GM21526 (cell line): ENCODE measurements around the gene MOCOS.
"Not testable (repeated sequence)": the region's sequence is repeated elsewhere in the genome, so short reads cannot be mapped to it uniquely, and the experiment has no call there.

Experiments
- ATAC-seq: cut with Tn5 transposase; IDR thresholded peaks from one replicate; pipeline ENCODE4 v1.9.1; 2021; ENCODE audit warnings: moderate library complexity; ENCODE audit not compliant: unreplicated experiment, low FRiP score

MOCOS gene

DNA sequence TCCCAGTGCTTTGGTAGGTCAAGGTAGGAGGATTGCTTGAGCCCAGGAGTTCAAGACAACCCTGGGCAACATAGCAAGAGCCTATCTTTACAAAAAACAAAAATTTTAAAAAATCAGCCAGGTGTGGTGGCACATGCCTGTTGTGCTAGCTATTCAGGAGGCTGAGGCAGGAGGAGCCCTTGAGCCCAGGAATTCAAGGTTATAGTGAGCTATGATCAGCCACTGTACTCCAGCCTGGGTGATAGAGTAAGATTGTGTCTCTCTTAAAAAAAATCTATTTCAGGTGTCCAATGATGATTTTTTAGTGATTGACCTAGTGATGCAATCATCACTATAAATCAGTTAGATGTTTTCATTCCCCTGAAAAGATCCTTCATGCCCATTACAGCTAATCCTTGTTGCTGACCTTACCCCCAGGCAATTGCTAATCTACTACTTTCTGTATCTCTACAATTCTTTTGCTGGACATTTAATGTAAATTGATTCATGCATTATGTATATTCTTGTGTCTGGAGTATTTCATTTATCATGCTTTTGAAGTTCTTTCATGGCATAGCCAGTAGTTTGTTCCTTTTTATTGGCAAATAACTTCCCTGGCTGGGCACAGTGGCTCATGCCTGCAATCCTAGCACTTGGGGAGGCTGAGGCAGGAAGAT, 10.3 kb downstream of the MOCOS start:
- ATAC-seq, result no peak

DNA sequence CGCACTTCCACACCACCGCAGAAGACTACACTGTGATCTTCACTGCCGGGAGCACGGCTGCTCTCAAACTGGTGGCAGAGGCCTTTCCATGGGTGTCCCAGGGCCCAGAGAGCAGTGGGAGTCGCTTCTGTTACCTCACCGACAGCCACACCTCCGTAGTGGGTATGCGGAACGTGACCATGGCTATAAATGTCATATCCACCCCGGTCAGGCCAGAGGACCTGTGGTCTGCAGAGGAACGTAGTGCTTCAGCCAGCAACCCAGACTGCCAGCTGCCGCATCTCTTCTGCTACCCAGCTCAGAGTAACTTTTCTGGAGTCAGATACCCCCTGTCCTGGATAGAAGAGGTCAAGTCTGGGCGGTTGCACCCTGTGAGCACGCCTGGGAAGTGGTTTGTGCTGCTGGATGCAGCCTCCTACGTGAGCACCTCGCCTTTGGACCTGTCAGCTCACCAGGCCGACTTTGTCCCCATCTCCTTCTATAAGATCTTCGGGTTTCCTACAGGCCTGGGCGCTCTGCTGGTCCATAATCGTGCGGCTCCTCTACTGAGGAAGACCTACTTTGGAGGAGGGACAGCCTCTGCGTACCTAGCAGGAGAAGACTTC, 12.5 kb downstream of the MOCOS start:
- ATAC-seq, result no peak

DNA sequence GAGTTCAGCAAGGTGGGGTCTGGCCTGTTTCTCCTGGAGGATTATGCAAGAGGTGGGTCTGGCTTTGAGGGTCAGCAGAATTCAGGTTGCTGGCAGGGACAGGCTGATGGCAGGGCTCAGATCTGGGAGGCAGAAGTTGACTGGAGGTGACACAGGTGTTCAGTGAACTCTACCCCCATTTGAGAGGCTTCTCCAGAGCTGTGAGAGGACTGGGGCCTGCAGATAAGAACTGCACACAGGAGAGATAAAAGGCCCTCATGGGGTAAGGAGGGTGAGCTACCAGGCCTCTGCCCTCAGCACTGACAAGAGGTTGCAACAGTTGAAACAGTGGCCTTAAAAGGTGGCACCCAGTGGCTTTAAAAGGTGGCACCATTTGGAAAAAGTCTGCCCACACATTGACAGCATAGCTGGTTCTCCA, 13.1 kb downstream of the MOCOS start:
- no peak for ATAC-seq

DNA sequence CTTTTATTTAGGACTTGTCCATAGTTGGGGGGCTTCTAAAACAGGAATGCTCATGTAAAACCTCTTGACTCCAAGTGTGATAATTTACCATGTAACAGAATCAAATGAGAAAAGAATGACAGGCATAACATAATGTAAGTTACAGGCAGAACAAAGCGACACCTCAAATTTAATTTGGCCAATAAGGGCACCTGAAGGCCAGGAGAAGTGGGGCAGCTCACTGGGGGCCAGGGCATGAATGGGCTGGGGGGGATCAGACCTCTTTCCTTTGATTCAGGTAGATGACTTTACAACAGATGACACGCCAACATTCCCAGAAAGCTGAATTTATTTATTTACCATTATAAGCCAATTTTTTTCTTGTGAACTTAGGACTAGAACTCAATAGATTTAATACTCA, 14.5 kb downstream of the MOCOS start:
- no peak for ATAC-seq

DNA sequence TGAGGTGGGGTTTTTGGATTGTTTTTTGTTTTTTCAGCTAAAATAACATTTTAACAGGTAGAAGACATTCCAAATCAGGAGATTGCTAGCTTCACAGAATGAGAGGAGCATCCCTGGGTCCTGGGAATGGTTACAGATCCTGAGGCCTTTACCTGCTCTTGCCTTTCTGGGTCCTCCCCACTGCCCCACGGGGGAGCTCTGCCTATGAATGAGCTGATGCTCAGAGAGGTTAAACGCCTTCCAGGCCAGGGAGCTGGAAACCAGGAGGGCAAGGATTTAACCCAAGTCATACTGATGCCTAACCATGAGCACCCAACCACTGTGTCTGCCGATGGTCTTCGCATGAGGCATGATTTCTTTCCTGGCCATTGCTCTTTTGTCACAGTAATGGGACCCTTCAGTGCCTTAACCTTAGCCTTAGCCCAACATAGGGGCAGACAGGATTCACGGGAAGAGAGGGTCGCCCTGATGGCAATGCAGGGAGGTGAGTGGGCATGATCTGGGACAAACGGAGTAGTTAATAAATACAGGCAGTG, 16.1 kb downstream of the MOCOS start:
- ATAC-seq, result no peak

DNA sequence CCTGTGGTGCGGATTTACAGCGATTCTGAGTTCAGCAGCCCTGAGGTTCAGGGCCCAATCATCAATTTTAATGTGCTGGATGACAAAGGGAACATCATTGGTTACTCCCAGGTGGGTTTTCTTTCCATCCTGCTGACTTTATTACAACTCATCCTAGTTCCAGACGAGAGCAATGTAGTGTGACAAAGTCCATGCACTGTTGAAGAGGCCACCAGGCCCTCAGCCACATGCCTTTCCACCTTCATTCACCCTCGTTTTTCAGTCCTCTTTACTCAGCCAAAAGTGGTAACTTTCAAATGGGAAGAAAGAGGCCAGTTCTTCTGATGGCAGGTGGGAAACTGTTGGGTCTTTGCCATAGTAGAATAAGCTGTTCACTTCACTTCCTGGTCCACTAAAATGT, 17.9 kb downstream of the MOCOS start:
- no peak for ATAC-seq

DNA sequence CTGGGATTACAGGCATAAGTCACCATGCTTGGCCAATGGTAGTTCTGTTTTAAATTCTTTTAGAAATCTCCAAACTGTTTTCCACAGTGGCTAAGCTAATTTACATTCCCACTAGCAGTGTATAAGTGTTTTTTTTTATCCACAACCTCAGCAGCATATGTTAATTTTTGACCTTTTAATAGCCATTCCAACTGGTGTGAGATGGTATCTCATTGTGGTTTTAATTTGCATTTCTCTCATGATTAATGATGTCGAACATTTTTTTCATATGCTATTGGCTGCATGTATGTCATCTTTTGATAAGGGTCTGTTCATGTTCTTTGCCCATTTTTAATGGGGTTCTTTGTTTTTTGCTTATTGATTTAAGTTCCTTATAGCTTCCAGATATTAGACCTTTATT, 20.0 kb downstream of the MOCOS start:
- no peak for ATAC-seq

DNA sequence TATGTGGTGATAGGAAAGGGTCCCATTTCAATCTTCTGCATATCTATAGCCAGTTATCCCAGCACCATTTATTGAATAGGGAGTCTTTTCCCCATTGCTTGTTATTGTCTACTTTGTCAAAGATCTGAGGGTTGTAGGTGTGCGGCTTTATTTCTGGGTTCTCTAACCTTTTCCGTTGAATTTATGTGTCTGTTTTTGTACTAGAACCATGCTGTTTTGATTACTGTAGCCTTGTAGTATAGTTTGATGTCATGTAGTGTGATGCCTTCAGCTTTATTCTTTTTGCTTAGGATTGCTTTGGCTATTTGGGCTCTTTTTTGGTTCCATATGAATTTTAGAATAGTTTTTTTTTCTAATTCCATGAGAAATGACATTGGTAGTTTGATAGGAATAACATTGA, 20.7 kb downstream of the MOCOS start:
- ATAC-seq, result not testable (repeated sequence)

DNA sequence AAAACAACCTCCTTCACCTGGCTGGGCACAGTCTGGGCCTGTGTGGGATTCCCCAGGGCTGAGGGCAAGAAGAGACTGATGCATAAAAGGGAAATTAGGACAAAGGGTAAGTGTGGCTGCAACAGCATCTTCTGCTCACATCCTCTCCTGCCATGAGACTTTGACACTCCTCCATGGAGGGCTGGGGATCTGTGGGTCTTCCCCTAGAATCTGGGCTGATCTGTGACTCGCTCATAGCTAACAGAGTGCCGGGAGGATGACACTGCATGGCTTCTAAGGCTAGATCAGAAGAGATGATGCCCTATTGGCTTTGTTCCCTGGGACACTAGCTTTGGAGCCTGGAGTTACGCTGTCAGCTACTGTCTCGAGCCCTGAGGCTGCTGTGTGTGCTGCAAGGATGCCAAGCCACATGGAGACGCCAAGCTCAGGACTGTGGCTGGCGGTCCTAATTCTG, 24.3 kb downstream of the MOCOS start:
- no peak for ATAC-seq

DNA sequence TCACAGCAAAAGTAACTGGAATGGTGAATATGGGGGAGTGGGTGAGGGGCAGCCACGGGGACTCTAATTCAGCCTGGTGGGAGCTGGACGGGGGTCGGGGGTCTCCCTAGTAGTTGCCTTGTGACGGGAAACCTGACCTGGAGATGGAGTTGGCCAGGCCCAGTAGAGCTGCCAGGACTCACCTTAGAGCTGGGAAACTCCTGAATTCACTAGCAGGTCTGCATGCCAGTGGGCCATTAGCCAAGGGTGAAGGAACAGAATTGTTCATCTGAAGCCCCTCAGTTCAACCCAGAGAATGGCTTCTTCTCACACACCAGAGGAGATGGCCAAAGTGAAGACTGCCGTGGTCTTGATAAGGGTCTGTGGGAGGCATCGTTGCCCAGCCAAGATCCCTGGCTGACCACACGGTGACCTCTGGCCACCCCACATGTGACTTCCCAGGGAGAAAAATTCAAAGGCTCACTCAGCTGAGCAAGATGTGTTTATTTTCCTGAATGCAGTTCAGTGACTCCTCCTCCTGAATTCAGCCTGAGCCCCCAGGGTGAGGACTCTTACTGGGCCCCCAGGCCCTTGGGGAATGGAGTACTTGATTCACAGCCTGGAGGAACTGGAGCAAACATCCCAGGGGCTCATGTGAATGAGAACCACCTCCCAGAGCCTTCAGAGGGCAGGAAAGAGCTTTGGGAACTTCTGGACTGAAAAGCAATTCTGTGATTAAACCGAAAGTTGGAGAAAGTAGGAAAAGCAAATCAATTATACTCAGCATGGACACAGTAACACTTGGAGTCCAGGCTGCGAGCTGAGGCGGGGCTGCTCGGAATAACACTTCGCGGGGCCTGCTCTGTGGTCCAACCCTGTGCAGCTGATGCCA, 25.2 kb downstream of the MOCOS start:
- ATAC-seq, result no peak

DNA sequence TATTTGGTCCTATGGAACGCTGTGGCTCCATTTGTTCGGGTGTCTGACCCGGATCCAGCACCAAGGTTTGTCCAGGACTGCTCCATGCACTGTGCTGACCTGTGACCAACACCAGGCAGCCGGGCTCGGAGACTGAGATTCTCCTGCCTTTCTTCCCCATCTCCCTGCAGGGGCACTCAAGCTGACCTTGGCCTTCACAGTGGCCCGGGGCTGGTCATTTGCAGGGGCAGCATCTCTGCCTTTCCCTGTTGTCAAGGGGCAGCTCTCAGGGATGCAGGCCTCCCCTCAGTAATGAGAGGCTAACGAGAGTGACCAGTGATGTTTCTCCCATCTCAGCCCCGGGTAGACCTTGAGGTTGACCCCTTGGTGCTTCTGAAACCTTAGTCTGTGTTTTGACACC, 27.5 kb downstream of the MOCOS start:
- ATAC-seq, result no peak

DNA sequence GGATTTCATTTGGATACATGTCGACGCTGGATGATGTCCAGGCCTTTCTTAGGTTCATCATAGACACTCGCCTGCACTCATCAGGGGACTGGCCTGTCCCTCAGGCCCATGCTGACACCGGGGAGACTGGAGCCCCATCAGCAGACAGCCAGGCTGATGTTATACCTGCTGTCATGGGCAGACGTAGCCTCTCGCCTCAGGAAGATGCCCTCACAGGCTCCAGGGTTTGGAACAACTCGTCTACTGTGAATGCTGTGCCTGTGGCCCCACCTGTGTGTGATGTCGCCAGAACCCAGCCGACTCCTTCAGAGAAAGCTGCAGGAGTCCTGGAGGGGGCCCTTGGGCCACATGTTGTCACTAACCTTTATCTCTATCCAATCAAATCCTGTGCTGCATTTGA, 28.3 kb downstream of the MOCOS start:
- ATAC-seq, result no peak

DNA sequence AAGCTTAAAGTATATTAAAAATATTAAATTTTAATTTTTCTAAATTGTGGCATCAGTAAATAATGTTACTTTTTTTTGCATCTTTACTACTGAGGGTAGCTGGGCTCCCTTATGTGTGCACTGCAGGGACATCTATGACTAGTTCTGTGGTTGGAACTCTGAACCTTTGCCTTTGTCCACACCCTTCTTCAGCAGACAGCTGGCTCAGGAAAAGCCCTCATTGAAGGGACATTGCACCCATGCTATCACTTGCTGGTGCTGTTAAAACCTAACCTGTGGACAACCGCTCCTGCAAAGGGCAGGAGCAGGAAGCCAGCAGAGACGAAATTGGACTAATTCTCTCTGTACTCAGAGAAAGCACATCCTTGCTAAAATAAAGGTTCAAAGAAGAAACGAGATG, 30.1 kb downstream of the MOCOS start:
- ATAC-seq, result no peak

DNA sequence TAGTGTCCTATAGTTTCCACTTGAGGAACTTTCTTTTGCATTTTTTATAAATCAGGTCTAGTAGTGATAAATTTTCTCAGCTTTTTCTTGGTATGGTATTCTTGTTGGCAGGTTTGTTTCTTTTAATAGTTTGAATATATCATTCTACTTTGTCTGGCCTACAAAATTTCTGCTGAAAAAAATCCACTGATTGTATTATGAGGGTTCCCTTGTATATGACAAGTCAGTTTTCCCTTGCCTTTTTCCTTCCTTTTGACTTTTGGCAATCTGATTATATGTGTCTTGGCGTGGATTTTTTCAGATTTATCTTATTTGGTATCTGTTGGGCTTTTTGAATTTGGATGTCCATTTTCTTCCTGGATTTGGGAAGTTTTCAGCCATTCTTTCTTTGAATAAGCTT, 41.9 kb downstream of the MOCOS start:
- no peak for ATAC-seq

DNA sequence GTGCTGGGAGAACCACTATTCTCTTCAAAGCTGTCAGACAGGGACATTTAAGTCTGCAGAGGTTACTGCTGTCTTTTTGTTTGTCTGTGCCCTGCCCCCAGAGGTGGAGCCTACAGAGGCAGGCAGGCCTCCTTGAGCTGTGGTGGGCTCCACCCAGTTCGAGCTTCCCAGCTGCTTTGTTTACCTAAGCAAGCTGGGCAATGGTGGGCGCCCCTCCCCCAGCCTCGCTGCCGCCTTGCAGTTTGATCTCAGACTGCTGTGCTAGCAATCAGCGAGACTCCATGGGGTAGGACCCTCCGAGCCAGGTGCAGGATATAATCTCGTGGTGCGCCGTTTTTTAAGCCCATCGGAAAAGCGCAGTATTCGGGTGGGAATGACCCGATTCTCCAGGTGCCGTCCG, 53.2 kb downstream of the MOCOS start:
- ATAC-seq, result not testable (repeated sequence)

DNA sequence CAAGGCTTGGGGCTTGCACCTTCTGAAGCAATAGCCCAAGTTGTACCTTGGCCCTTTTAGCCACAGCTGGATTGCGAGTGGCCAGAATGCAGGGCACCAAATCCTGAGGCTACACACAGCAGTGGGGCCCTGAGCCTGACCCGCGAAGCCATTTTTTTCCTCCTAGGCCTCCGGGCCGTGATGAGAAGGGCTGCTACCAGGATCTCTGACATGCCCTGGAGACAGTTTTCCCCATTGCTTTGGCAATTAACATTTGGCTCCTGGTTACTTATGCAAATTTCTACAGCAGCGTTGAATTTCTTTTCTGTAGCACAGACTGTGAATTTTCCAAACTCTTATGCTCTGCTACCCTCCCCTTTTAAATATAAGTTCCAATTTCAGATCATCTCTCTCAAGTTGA, 54.5 kb downstream of the MOCOS start:
- no peak for ATAC-seq

DNA sequence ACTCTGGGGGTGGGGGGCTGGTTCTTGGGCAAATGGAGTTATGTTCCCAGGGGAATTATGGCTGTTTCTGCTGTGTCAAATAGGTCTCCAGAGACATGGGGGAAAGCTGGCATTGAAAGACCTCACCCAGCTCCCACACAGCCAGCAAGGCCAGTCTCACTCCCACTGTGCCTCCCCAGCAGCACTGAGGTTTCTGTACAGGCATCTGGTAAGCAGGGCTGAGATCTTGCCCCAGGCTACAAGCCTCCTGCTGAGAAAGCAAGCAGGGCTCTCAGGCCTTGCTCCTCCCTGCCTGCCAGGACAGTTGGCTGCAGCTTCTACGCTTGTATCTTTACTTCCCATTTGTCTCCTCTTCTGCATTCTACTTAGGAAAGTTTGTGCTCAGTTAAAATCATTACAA, 59.7 kb downstream of the MOCOS start:
- ATAC-seq, result no peak

DNA sequence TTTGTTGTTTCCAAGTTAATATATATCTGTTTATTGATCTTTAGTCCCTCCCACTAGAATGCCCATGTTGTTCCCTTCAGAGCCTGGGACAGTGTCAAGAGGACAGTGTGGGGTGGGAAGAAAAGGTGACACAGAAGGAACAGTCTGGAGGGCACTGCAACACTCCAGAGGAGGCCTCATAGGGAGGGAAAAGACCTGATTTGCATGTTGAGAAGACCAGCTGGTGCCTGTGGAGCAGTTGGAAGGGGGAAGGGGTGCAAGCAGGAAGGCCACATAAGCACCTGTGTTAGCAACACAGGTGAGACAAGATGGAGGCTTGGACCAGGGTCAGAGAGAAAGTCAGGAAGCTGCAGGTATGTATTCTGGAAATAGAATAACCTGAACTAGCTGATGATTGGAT, 62.1 kb downstream of the MOCOS start:
- ATAC-seq, result no peak

DNA sequence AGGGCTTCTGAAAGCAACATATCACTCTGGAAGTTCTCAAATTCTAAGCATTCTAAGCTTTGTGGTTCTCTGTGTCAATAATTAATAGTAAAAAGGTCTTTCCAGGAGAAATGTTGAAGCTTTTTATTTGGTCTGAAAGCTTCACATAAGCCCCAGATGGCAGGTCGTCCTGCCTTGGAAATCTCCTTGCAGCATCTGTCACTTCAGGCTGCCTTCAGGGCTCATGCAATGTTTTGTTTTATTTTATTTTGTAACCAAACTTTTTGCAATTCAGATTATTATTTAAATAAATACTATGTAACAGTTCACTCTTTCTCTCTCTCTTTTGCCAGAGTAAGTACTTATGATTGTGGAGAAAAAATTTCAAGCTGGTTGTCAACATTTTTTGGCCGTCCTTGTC, 63.5 kb downstream of the MOCOS start:
- ATAC-seq, result no peak

DNA sequence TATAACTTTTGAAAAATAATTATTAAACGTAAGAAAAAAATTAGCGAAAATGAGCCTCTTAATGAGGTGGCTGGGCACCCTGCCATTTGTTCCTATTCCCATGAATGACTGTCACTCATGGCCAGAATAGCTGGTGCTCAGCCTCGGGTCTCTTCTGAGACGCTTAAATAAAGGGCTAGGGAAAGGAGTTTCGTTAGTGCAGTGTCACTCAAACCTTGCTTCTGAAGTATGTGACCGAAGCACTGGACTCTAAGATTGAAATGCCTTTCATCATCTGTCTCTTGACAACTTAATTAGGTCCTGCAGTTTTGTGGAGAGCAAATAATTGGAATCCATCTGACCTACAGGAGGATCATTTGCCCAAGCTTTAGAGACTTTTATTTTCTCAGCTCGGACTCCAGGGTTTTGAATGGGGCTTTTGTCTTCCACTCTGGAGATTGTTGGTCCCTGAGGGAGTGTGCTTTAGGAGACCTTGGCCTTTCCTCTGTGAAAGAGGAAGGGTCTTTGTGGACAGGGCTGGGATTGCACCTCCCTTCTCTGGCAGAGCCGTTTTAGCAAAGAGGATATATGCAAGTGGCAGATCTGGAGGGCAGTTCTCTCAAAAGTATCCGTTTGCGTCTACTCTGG, 67.9 kb downstream of the MOCOS start:
- no peak for ATAC-seq

DNA sequence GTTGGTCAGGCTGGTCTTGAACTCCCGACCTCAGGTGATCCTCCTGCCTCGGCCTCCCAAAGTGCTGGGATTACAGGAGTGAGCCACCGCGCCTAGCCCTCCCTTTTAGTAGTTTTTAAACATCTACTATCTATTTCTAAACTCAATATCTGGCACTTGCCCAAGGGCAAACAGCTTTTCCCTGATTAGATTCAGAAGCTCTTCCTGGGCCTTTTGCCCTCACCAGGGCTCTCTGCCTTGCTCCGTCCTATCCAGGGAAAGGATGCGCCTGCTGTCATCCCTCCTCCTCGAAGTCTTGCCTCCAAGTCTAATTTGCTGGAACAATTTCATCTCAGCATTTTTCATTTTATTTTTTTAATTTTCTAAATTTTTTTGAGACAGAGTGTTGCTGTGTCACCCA, 68.8 kb downstream of the MOCOS start:
- ATAC-seq, result no peak
